ENCODE measurements around the gene ARMC6.

DNA sequence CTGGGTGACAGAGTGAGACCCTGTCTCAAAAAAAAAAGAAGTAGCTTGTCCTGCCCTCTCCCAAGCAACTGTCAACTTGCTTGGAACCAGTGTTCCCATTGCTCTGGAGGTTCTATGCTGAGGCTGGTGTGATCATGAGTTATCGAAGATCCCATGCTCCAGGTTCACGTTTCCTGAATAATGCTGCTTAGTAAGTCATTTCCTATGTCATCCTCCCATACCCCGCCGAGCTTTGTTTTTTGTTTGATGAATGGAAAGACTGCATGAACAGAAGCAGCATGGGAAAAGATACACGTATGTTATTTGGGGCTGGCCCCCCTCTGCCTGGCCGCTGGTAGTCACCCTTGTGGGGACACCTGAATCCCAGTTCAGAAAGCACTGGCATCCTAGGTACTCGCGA lies 41.7 kb downstream of the ARMC6 start:
- TF ChIP-seq CTCF (IDR thresholded peaks at IDR 0.05; ENCODE audit: low read depth, low read length) = no peak
- no peak for TF ChIP-seq POLR2A (IDR thresholded peaks at IDR 0.05; ENCODE audit: extremely low read depth, insufficient read length)
- TF ChIP-seq, protein P1, sequence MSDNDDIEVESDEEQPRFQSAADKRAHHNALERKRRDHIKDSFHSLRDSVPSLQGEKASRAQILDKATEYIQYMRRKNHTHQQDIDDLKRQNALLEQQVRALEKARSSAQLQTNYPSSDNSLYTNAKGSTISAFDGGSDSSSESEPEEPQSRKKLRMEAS (IDR thresholded peaks at IDR 0.05; ENCODE audit: low read depth, low read length) = no peak
- no peak for TF ChIP-seq MYC (IDR thresholded peaks at IDR 0.05; ENCODE audit: low read depth, low read length)

Measured in NB4 (cell line).